Measurements from ENCODE around the gene LARP4.
"Not testable (repeated sequence)": the region's sequence is repeated elsewhere in the genome, so short reads cannot be mapped to it uniquely, and the experiment has no call there.

Gene LARP4

DNA sequence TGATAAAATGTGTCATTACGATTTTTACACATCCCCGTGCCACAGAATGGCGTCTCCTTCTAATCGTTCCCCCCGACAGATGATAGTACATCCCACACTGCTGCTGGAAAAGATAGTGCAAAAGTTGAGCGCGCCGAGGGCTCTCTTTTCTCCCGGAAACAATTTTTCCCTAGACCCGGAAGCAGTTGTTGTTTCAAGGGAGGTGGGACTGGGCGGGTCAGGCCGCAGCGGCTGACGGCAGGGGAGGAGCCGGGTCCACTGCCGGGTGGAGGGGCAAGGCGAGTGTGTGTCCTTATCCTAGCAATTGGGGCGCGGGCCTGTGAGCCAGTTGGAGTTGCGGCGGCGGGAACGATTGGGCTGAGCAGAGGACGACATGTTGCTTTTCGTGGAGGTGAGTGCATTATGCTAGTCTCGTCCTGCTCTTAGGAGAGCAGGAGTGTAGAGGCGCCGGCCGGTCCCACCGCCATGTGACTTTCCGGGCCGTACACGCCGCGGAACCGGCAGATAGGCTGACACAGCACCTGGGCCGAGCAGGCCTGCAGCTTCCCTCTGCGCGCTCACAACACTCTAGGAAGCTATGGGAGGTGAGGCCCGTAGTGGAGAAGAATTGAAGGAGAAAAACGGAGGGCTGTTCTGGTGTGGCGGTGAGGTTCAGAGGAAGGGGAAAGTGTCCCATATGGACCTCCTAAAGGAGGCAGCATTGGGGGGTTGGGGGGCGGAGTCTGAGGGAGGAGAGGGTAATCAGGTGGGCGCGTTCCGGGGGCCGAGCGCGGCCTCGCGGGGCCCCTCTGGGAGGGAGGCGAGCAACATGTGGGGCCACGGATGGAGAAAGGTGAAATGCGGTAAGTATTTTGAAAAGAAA lies at the start of gene LARP4:
LARP4 (plus strand) TSS at position 248 of the 862 bp plus-strand sequence; CDS start at position 374, 126 bp downstream.
- DNase-seq: peak; percentile 95

DNA sequence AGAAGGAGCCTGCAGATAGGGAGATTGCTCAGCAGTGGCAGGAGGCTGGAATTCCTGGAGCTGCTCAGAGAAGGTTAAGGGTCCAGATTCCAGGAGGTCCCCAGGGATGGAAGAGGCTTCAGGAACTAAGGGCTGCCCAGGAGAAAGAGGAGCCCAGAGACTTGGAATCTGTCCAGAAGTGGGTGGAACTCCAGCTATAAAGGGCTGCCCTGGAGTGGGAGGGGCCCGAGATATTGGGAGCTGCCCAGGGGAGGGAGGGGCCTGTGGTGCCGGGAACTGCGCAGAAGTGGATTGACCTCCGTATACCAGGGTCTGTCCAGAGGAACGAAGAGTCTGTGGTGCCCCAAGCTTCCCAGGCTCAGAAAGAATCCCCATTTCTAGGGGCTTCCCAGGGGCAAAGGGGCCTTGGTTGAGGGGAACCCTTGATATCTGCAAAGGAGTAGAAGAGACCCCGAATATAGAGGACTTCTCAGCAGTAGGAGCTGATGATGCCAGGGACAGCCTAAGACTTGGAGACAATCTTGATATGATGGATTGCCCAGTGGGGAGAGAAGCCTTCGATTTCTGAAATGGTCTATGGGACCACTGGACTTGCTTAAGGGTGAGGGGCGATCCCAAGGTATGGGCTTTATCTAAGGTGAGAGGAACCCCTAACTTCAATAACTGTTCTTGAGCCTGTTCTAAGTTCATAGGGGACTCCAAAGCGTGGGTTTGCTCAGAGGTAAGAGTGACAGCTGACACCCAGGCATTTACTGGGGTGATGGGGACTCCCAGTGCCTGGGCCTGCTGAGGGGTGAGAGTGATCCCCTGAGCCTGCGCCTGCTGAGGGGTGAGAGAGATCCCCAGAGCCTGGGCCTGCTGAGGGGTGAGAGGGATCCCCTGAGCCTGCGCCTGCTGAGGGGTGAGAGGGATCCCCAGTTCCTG lies 49.3 kb upstream of the LARP4 start:
- DNase-seq: no peak

DNA sequence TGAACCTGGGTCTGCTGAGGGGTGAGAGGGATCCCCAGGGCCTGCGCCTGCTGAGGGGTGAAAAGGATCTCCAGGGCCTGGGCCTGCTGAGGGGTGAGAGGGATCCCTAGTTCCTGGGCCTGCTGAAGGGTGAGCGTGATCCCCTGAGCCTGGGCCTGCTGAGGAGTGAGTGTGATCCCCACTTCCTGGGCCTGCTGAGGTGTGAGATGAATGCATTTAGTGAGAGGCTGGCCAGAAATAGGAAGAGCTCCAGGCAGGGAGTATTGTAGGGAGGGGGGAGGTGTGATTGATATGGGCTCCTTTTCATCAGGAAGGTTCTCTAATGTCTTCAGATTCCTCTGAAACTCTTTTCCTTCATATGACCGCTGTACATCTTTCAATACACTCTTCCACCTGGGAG lies 47.3 kb upstream of the LARP4 start:
- DNase-seq: no peak

DNA sequence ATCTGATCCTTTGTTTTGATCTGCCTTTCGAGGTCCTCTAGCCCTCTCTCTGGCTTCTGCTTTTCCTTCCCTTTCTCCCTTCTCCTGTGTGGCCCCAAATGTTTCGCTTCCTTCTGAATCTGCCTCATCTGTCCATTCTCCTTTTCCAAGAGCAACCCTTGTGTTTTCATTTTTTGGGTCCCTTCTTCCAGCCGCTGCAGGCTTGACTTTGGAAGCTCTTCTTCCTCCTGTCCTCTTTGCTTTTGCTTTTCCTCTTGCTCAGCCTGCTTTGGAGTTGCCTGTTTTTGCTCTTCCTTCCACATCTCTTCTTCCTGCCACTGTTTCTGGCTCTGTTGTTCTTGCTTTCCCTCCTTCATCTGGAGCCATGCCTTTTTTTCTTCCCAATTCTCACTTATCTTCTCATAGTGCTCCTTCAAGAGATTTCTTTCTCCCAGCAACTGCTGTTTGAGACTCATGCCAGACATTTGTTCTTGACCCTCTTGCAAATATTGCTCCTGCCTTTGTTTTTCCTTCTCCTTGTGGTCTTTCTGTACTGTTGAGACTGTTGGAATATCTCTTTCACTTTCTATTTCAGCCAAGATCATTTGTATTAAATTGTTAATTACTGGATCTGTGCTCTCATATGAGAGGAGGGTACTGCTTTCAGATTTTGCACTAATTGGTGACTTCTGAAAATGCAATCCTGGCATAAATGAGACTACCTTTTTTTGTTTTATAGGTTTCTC lies 46.7 kb upstream of the LARP4 start:
- DNase-seq: no peak

DNA sequence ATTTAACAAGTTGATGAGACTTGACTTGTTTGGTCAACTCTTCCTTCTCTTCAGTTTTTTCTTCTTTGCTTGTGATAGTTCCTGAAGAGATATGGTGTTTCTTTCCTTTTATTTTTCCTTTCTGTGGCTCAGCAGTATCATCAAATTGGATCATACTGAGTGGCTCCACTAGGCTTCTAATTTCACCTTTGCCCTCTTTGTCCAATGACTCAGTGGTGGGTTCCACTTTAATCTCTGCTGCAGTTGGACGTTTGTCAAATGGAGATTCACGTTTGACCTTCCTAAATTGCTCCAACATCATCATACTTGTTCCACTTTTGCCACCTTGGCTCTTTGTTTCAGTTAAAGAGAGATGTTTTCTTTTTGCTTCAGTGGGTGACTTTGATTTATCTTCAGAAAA lies 45.8 kb upstream of the LARP4 start:
- DNase-seq: no peak

DNA sequence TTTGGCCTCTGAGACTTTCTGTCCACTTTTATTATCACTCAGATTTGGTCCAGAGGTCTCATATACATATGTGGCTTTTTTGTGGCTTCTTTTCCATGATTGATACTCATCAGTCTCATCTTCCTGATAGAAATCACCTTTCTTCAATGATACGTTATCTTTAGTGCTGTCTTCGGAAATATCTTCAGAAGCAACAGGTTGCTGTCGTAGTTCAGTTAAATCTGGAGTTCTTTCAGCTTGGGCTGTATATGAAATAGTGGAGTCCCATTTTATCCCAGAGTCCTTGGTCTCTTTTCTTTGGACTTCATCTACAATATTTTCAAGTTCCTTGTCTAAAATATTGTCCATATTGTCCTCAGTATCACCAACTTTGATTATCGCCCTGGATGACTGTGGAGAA lies 45.3 kb upstream of the LARP4 start:
- DNase-seq: no peak

DNA sequence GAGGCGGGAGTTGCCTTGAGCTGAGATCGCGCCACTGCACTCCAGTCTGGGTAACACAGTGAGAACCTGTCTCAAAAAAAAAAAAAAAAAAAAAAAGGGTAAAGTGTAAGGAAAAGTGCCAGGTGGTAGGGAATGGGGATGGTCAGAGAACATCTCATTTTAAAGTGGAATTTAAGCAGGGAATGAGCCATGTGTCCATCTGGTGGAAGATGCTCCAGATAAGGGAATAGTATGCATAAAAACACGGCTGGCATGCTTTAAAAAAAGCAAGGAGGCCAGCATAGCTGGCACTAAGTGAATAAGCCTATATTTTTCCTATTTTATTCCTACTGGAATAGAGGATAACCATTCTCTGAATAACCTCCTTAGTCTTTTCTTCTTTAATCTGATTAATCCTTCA lies 38.0 kb upstream of the LARP4 start:
- DNase-seq: no peak

DNA sequence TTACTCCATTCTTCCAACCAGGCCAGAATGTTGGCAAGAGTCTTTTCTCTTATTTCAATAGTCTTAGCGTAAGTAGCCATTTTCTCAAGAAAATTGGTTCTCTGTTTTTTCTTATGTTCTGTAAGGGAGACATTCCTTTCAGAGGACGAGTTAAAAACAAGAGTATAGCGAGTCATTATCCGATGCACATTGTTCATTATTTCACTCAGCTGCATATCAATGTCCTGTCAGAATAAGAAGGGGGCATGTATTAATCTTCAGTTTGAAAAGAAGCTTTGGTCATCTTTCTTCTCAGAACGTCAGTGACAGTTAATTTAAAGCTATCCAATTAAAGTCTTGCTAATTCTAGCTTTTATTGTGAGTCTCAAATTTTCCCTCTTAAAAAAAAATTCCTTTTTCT lies 37.5 kb upstream of the LARP4 start:
- DNase-seq: no peak

DNA sequence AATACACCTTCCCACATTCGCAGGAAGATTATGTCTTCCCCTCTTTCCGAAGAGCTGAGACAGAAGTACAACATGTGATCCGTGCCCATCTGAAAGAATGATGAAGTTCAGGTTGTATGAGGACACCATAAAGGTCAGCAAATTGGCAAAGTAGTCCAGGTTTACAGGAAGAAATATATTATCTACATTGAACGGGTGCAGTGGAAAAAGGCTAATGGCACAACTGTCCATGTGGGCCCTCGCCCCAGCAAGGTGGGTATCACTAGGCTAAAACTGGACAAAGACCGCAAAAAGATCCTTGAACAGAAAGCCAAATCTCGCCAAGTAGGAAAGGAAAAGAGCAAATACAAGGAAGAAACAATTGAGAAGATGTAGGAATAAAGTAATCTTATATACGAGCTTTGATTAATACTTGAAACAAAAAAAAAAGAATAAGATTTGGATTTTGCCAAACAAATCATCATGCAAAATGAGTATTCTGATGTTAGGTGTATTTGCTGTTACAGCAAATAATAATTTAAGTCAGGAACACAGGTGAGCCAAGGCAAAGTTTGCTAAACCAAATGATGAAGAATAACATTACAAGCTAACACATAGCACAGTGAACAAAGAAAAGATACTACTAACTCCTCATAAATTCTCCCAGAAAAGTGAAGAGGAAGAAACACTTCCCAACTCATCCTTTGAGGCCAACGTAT lies 34.8 kb upstream of the LARP4 start:
- no peak for DNase-seq

DNA sequence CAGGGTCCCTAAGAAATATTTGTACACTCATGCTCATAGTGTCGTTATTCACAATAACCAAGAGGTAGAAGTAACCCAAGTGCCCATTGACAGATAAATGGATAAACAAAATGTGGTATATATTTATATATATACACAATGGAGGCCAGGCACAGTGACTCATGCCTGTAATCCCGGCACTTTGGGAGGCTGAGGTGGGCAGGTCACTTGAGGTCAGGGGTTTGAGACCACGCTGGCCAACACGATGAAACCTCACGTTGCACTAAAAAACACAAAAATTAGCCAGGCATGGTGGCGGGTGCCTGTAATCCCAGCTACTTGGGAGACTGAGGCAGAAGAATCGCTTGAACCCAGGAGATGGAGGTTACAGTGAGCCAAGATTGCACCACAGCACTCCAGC lies 30.0 kb upstream of the LARP4 start:
- DNase-seq: not testable (repeated sequence)

DNA sequence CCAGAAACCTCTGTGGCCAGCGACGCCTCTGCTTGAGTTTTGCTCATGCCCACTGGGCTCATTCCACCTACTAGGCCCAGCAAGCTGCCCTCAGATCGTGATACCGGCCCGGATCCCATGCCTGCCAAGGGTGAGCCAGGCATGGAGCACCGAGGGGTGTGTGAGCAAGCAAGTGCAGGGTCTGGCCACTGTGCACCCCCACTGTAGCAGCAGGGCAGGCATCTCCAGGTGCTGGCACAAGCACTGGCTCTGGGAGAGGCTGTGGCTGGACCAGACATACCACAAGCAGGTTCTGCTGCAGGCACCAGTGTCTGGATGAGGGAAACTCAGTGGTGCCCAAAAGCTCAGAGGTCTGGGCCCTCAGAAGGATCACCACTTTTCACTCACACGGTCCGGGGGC lies 24.9 kb upstream of the LARP4 start:
- no peak for DNase-seq

DNA sequence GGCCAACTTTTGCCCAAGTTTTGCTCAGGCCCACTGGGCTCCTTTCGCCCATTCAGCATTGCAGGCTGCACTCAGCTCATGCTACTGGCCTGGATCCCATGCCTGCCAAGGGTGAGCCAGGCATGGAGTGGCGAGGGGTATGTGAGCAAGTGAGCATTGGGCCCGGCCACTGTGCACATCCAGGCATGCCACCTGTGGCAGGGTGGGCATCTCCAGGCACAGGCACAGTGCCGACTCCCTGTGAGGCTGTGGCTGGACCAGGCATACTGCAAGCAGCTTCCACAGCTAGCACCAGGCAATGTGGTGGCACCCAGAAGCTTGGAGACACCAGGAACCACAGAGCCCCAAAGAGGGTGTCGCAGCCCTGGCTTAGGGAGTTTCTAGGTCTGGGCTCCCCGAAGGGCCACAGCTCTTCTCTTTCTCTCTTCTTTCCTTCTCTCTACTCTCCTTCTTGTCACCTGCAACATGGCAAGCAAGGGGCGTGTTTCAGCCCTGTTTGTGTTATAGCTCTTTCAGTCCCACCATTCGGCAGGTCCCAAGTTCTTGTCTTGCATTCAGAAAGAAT lies 19.8 kb upstream of the LARP4 start:
- DNase-seq: no peak

DNA sequence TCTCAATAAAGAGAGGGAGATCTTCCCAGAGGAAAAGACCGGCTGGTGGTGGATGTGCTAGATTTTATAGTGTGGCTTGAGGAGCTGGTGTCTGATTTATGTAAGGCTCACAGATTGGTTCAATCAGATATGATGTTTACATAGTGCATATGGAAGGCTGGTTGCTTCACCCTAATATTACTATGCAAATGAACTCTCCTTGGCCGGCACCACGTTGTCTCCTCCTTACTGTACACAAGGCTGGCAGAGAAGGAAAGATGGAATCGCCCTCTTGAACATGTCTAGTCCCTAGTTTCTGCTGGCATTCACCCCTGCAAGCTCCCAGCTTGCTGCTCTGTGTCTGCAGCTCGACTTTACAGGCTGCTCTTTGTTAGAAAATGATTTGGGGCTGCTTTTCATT lies 13.2 kb upstream of the LARP4 start:
- no peak for DNase-seq

DNA sequence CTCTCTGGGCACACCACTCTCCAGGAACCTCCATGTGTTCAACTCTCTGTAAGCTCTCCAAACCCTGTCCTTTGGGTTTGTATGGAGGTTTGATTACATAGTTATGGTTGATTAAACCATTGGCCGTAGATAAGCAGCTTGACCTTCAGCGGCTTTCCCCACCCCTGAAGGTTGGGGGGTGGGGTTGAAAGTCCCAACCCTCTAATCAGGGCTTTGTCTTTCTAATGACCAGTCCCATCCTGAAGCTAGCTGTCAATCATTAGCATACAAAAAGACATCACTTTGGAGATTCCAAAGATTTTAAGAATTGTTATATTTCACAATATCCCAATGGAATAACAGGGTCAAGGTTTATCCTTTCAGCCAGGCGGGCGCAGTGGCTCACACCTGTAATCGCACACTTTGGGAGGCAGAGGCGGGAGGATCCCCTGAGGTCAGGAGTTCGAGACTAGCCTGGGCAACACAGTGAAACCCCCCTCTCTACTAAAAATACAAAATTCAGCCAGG lies 12.7 kb upstream of the LARP4 start:
- no peak for DNase-seq

DNA sequence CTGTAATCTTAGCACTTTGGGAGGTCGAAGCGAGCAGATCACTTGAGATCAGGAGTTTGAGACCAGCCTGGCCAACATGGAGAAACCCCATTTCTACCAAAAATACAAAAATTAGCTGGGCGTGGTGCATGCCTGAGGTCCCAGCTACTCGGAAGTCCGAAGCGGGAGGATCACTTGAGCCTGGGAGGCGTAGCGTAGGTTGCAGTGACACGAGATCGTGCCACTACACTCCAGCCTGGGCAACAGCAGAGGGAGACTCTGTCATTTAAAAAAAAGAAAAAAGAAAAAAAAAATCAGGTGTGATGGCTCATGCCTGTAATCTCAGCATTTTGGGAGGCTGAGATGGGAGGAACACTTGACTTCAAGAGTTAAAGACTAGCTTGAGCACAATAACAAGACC lies 11.9 kb upstream of the LARP4 start:
- DNase-seq: not testable (repeated sequence)

DNA sequence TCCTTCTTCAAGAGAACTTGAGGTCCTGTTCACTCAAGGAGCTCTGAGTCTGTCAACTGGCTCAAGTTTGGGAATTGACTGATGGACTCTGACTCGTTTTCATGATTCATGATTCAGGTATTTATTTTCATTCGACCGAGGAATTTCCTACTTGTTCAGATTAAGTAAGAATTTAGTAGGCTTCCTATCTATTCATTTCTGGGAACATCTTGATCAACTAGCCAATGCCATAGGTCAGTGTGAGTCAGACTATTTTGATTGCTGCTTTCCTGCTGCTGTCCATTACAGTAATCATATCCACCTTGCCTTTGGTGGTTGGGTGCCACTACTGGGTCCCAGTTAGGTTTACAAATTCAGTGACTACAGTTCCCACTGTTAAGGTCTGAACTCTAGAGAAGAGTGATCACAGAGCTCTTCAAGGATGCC lies 10.4 kb upstream of the LARP4 start:
- DNase-seq: no peak

DNA sequence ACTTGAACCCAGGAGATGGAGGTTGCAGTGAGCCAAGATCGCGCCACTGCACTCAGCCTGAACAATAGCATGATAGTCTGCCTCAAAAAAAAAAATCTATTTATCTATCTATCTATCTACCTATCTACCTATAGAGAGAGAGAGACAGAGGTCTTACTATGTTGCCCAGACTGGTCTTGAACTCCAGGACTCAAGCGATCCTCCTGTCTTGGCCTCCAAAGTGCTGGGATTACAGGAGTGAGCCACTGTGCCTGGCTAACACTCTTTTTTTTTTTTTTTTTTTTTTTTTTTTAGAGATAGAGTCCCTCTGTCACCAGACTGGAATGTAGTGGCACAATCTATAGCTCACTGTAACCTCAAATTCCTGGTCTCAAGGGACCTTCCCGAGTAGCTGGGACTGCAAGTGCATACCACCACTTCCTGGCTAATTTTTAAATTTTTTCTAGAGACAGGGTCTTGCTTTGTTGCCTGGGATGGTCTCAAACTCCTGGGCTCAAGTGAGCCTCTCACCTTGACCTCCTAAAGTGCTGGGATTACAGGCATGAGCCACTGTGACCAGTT lies 6.1 kb upstream of the LARP4 start:
- no peak for DNase-seq

DNA sequence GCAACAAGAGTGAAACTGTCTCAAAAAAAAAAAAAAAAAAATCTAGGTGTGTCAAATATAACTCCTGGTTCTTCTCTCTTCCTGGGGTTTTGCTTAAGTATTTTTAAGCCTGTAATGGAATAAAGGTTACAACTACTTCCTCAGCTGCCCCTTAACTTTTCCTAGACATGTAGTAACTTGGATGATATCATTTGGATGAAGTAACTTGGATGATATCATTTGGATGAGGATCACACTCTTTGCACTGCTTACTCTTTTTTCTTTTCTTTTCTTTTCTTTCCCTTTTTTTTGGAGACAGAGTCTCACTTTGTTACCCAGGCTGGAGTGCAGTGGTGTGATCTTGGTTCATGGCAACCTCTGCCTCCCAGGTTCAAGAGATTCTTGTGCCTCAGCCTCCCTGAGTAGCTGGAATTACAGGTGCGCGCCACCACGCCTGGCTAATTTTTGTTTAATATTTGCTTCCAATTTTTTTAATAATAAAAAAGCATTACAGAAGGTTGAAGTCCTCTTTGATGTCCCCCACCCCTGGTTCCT lies 3.5 kb upstream of the LARP4 start:
- DNase-seq: no peak

DNA sequence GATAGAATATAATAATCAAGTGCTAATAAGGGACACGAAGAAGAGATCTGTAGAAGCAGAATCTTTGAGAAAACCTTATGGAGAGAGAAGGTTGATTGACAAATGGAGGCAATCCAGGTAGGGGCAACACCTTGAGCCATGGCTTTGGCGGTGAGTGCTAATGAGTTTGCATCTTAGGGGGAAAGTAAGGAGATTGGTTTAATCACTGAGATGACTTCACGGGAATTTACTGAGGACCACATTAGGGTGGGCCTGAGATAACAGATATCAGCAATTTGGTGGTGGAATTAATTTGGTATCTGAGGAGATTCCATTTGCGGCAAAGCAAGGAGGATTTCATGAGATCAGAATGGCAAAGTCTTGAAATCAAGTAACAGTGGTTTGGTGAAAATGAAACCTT lies 1.8 kb upstream of the LARP4 start:
- DNase-seq: no peak

DNA sequence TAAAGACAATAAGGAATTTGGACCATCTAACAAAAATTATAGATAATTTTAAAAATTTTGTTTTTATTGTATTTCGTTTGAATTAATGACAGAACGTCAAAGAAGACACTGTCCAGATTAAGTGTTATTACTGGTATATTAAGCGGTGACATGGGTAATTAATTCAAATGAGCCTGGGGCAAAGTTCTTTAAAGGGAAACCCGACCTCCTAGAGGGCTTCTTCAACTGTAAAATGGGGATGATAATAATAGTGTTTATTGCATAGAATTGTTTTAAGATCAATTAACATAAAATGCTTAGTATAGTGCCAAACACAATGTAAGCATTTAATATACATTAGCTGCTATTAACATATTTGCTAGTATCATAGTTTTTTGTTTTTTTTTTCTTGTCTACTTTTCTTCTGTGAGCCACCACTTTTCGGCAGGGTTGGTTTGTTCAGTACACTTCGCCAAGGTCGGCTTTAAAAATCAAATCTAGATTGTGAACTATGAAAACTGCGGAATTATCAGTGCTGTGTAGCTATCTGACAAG lies 514 bp upstream of the LARP4 start:
- no peak for DNase-seq

DNA sequence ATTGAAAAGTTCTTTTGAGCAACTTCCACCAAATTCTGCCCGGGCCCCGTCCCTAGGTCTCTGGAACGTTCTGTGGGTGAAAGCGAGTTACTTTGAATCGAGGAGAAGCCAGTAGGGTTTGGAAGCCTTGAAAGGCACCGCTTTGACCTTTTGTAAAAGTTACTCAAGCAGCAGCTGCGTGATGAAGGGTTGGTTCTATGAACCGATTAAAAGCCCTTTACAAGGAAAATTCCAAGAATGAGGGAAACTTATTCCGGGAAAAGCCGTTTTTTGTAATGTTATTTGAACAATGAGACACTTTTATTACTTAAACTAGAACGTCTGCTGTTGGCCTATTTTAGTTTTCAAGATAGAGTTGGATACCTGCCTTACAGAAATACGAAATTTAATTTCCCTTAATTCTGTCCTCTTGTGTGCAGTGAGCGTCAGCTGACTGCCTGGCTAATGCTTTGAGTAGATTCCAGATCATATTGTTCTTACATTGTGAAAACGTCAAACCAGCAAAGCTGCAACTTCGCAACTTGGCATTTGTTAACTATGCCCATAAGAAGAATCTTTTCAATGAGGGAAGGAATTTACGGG lies 906 bp downstream of the LARP4 start:
- no peak for DNase-seq

Data from activated CD4-positive, alpha-beta T cell treated with anti-CD3 and anti-CD28 coated beads for 48 hours (primary cell).